Skin epidermis (tissue), 12 donors: Measurements from ENCODE around the gene HIGD1C.

Experiments used
- H3K27ac ChIP-seq, 21 experiments: fragments of 200-600 bp; sonication (generic) in 11 of 21; one replicate each; pipeline ENCODE4 v1.5.0; 2020; ENCODE audit warnings: mild to moderate bottlenecking in 3 of 21, inconsistent platforms in 2 of 21, moderate library complexity in 2 of 21
- H3K4me3 ChIP-seq, 7 experiments: fragments of 200-600 bp; sonication (generic) in 2 of 7; one replicate each; pipeline ENCODE4 v1.5.0; 2020; ENCODE audit warnings: inconsistent platforms in 2 of 7, mild to moderate bottlenecking in 2 of 7, moderate library complexity in 1 of 7

HIGD1C gene

DNA sequence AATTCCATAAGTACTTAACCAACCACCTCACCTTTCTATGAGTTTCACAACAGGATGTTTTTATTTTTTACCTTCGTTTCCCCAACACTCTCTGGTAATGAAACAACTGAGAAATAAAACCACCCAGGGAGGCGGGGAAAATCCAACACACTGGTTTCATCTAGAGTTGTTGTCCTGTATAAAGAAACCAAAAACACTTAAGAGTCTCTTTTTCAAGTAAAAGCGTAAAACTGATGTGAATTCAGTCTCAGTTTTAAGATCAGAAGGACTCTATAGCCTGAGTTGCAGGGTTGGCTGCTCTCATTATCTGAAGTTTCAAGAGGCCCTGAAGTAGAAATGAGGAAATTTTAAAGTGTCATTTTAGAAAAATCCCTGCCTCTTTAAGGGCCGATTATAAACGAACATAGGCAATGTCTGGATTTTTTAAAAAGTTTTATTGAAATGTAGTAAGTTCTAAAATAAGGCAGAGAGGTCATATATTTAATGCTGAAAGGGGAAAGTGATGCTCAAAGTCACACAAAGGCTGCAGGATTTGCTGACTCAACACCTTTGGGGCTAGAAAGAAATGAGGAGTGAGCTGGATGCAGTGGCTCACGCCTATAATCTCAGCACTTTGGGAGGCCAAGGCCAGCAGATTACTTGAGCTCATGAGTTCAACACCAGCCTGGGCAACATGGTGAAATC lies 27.2 kb downstream of the HIGD1C start:
- Histone ChIP-seq H3K27ac (peak overlapping the region in 2 of 21 experiments; percentile 13 to 48), H3K4me3 (no peak overlapping the region)

DNA sequence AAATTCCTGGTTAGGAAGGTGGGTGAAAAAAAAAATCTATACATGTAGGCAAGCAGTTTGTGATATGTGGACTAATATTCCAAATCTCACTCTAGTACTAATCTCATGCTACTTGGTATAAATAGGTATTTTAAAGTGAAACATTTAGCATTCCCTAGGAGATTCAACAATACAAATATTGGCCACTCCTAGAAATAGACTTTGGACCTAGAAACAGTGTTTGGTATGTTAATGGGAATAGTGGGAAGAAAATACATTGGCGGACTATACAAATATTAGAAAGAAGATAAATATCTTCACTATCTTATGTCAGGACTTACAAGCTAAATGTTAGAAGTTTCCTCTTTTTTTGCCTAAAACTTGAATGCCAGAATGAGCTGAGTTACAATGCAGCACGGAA lies 28.2 kb downstream of the HIGD1C start:
- H3K27ac ChIP-seq, result peak overlapping the region in 1 of 21 experiments; percentile 48
- no peak overlapping the region for H3K4me3 ChIP-seq

- Histone ChIP-seq H3K4me3 (no peak overlapping the region), H3K27ac (no peak overlapping the region)
Measured at GRCh38 chr12:50981319-50982239, 29.2 kb downstream of the HIGD1C start.

GRCh38 chr12:50984586-50985298 lies 32.4 kb downstream of the HIGD1C start:
- Histone ChIP-seq H3K27ac (peak overlapping the region in 19 of 21 experiments; percentile 12 to 91 (median 61)), H3K4me3 (no peak overlapping the region)

- Histone ChIP-seq H3K4me3 (no peak overlapping the region), H3K27ac (peak overlapping the region in 20 of 21 experiments; percentile 8 to 91 (median 60))
Measured at GRCh38 chr12:50985322-50985721, 33.0 kb downstream of the HIGD1C start.

DNA sequence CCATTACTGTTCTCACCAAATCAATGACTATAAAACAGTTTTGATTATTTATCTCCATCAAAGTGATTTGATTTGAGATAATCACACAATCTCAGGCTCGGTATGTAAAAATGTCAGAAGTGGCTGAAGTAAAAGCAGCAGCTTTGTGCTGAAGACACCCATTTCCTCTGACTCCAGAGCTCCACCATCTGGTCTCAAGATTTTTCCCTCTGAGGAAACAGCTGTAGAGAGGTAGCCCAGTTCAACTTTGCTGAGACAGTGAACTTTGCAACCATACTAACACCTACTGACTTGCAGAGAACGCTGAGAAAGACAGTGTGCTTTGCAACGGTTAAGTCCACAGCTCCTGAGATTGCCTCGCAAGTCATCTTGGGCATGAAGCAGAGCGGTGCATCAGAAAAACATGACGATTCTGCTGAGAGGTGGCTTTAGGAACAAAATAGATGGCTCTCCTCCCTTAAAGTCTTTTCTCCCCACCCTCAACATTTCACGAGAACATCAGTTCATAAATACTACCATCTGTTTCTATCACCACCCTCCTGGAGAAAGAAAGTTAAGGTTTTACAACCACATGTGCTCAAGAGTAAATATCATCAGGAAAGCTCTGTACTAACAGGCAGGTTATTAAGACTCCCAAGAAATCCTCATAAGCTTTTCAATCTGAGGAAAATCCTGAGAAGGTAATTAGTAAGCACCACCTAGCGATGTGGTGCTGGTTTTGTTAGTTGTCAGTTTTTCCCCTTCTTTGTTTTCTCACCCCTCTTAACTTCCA lies 34.8 kb downstream of the HIGD1C start:
- peak overlapping the region in 10 of 21 experiments; percentile 0 to 91 (median 42) for H3K27ac ChIP-seq
- no peak overlapping the region for H3K4me3 ChIP-seq

- Histone ChIP-seq H3K27ac (peak overlapping the region in 1 of 21 experiments; percentile 91), H3K4me3 (no peak overlapping the region)
Measured at GRCh38 chr12:50988051-50988450, 35.7 kb downstream of the HIGD1C start.

- Histone ChIP-seq H3K27ac (peak overlapping the region in 1 of 21 experiments; percentile 27), H3K4me3 (no peak overlapping the region)
Measured at GRCh38 chr12:50988871-50989270, 36.5 kb downstream of the HIGD1C start.

DNA sequence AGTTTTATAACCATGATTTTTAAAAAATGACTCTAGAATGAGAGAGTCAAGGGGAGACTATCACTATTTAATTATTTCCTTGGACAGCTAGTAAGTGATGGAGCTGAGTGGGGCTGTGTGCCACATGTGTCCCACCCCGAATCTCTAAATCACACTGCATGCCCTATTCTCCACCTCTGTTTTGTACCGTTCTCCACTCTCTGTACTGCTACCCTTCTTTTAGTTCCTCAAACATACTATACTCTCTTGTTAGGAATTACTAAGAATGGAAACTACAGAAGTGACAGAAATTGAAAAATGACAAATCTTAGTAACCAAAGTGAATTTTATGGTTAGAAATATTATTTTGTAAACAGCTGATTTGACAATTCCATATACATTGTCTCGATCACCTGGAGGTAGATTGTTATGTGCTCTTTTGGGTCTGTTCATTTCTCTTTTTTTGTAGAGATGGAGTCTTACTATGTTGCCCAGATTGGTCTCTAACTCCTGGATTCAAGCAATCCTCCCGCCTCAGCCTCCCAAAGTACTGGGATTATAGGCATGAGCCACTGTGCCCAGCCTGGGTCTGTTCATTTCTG lies 37.9 kb downstream of the HIGD1C start:
- H3K4me3 ChIP-seq, result no peak overlapping the region
- H3K27ac ChIP-seq, result no peak overlapping the region

DNA sequence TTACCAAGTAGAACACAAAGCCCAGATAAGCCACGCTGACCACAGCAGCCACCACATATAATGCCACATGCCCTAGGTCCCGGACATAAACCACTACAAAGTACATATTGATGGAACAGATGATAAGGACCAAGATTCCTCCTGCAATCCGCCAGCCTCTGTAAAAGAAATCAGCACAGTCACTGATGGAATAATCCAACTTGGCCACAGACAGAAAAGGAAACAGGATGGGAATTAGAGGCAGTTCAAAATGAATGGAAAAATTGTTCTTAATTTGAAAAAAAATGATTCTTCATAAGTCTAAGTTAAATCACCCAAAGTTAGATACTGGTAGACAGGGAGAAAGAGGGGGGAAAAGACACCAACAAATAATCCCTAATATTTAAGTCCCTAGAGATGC lies 38.4 kb downstream of the HIGD1C start:
- H3K27ac ChIP-seq, result peak overlapping the region in 1 of 21 experiments; percentile 29
- H3K4me3 ChIP-seq, result no peak overlapping the region

- H3K27ac ChIP-seq, result peak overlapping the region in 1 of 21 experiments; percentile 29
- H3K4me3 ChIP-seq, result no peak overlapping the region
Measured at GRCh38 chr12:50991291-50991690, 38.9 kb downstream of the HIGD1C start.

GRCh38 chr12:50992819-50993218 lies 40.5 kb downstream of the HIGD1C start:
- no peak overlapping the region for H3K27ac ChIP-seq

GRCh38 chr12:50999093-50999492 lies 46.7 kb downstream of the HIGD1C start:
- H3K27ac ChIP-seq, result peak overlapping the region in 2 of 21 experiments; percentile 4 to 38
- no peak overlapping the region for H3K4me3 ChIP-seq

More at GRCh38 chr12:50992819-50993218, 40.5 kb downstream of the HIGD1C start:
- no peak overlapping the region for H3K4me3 ChIP-seq

DNA sequence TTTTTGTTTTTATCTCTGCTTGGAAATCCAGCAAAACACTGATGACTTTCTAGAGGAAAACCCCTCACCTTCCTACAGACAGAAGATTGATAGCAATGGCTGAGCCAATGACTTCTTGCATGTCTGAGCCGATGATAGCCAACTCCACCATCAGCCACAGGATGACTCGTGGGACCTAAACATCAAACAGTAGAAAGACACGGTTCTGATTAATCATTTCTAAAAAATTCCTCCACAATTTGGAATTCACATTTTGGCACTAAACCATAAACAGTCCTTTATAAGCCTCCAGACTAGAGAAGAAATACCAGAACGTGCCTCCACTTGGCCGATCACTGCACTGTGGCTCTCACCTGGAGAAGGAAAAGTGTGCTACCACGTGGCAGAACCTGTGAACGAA lies 47.9 kb downstream of the HIGD1C start:
- no peak overlapping the region for H3K27ac ChIP-seq
- H3K4me3 ChIP-seq, result no peak overlapping the region

- Histone ChIP-seq H3K4me3 (no peak overlapping the region), H3K27ac (no peak overlapping the region)
Measured at GRCh38 chr12:51001799-51002198, 49.5 kb downstream of the HIGD1C start.

GRCh38 chr12:51004504-51004903 lies 52.2 kb downstream of the HIGD1C start:
- Histone ChIP-seq H3K27ac (peak overlapping the region in 1 of 21 experiments; percentile 4), H3K4me3 (no peak overlapping the region)

- Histone ChIP-seq H3K4me3 (no peak overlapping the region), H3K27ac (peak overlapping the region in 2 of 21 experiments; percentile 4 to 11)
Measured at GRCh38 chr12:51005030-51005429, 52.7 kb downstream of the HIGD1C start.

- Histone ChIP-seq H3K4me3 (no peak overlapping the region), H3K27ac (peak overlapping the region in 1 of 21 experiments; percentile 11)
Measured at GRCh38 chr12:51005671-51006070, 53.3 kb downstream of the HIGD1C start.
